Measurements from ENCODE around the gene RARS2. TPM values are rescaled to one million over a fixed set of nuclear protein-coding genes. Genes with fewer than 3 reads are reported as not detected.

RARS2 gene
- total RNA-seq, 2 donors from 2014 or later, result 49.7 to 57.0 TPM

DNA sequence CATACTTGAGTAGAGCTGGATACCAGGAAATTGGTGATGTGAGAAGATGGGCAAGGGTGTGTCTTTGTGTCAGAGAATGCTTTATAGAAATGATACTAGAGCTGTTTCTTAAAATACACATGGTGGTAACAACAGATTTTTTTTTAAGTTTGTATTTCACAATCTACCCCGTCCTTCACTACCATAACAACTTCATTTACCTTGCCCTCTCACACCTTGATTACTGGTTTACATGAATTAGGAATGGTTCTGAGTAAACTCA lies 45.4 kb downstream of the RARS2 start:
- Mint-ChIP-seq H3K9me3 (peaks cover 11% of the 10 kb centered on the region), H3K27me3 (ENCODE audit: insufficient read depth) (no peaks in the 10 kb centered on the region), H3K27ac (no peak overlapping the region), H3K36me3 (ENCODE audit: low read depth) (peaks cover 69% of the 10 kb centered on the region), H3K4me1 (no peaks in the 10 kb centered on the region), H3K4me3 (no peak overlapping the region)
- Histone ChIP-seq H3K27ac (ENCODE audit: low read depth, low read length) (no peak overlapping the region), H3K9ac (ENCODE audit: extremely low read depth, low read length, poor library complexity, severe bottlenecking) (no peak overlapping the region), H3K4me3 (ENCODE audit: low read length) (no peak overlapping the region), H3K4me1 (ENCODE audit: control insufficient read depth, insufficient read depth, low read length) (no peaks in the 10 kb centered on the region), H3K36me3 (ENCODE audit: control insufficient read depth, insufficient read depth, low read length) (peaks cover 82% of the 10 kb centered on the region), H3K27me3 (ENCODE audit: control insufficient read depth, insufficient read depth, low read length, poor library complexity, severe bottlenecking) (no peaks in the 10 kb centered on the region), H3K9me3 (ENCODE audit: control insufficient read depth, low read length) (peaks cover 28% of the 10 kb centered on the region)
- WGBS, 2 experiments (ENCODE audit: insufficient coverage in 1 of 2, insufficient read length in 1 of 2), result no CpG with 5 or more reads among the region's 1 CpG
- no peak for DNase-seq
- TF ChIP-seq, protein P1, sequence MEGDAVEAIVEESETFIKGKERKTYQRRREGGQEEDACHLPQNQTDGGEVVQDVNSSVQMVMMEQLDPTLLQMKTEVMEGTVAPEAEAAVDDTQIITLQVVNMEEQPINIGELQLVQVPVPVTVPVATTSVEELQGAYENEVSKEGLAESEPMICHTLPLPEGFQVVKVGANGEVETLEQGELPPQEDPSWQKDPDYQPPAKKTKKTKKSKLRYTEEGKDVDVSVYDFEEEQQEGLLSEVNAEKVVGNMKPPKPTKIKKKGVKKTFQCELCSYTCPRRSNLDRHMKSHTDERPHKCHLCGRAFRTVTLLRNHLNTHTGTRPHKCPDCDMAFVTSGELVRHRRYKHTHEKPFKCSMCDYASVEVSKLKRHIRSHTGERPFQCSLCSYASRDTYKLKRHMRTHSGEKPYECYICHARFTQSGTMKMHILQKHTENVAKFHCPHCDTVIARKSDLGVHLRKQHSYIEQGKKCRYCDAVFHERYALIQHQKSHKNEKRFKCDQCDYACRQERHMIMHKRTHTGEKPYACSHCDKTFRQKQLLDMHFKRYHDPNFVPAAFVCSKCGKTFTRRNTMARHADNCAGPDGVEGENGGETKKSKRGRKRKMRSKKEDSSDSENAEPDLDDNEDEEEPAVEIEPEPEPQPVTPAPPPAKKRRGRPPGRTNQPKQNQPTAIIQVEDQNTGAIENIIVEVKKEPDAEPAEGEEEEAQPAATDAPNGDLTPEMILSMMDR (conservative IDR thresholded peaks at IDR 0.05), result no peak

- H3K27ac ChIP-seq (ENCODE audit: low read depth, low read length), result no peak overlapping the region
- no peak for DNase-seq
- no peak overlapping the region for H3K9ac ChIP-seq (ENCODE audit: extremely low read depth, low read length, poor library complexity, severe bottlenecking)
- TF ChIP-seq, protein P1 (conservative IDR thresholded peaks at IDR 0.05), result no peak
- no peaks in the 10 kb centered on the region for H3K4me1 ChIP-seq (ENCODE audit: control insufficient read depth, insufficient read depth, low read length)
- no peaks in the 10 kb centered on the region for H3K4me1 Mint-ChIP-seq
- 91 to 92% methylated on average over 1 to 4 of the region's 4 CpGs for WGBS, 2 experiments (ENCODE audit: insufficient coverage in 1 of 2, insufficient read length in 1 of 2)
- peaks cover 84% of the 10 kb centered on the region for H3K36me3 ChIP-seq (ENCODE audit: control insufficient read depth, insufficient read depth, low read length)
- no peak overlapping the region for H3K4me3 Mint-ChIP-seq
- H3K4me3 ChIP-seq (ENCODE audit: low read length), result no peak overlapping the region
- H3K9me3 Mint-ChIP-seq, result peaks cover 14% of the 10 kb centered on the region
- no peaks in the 10 kb centered on the region for H3K27me3 Mint-ChIP-seq (ENCODE audit: insufficient read depth)
- no peaks in the 10 kb centered on the region for H3K27me3 ChIP-seq (ENCODE audit: control insufficient read depth, insufficient read depth, low read length, poor library complexity, severe bottlenecking)
- no peak overlapping the region for H3K27ac Mint-ChIP-seq
- peaks cover 72% of the 10 kb centered on the region for H3K36me3 Mint-ChIP-seq (ENCODE audit: low read depth)
- peaks cover 32% of the 10 kb centered on the region for H3K9me3 ChIP-seq (ENCODE audit: control insufficient read depth, low read length)
Measured at GRCh38 chr6:87543696-87544473, 45.9 kb downstream of the RARS2 start.

DNA sequence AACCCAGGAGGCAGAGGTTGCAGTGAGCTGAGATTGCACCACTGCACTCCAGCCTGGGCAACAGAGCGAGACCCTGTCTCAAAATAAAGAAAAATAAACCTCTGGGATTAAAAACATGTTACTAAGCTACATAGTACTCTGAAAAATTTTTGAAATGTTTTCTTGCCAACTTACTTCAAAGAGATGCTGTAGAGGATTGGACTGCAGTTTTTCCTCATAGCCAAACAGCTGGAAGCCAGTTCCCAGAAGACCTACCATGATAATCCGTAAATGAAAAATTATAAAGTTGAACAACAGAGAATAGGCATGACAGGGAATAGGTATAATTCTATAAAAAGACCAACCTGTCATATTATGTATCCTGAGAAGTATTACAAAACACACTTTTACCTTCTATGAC lies 48.0 kb downstream of the RARS2 start:
- H3K4me3 ChIP-seq (ENCODE audit: low read length), result no peak overlapping the region
- H3K4me1 ChIP-seq (ENCODE audit: control insufficient read depth, insufficient read depth, low read length), result no peaks in the 10 kb centered on the region
- TF ChIP-seq, protein P1 (conservative IDR thresholded peaks at IDR 0.05), result no peak
- Mint-ChIP-seq H3K27ac (no peak overlapping the region), H3K27me3 (ENCODE audit: insufficient read depth) (no peaks in the 10 kb centered on the region), H3K9me3 (peaks cover 14% of the 10 kb centered on the region), H3K36me3 (ENCODE audit: low read depth) (peaks cover 74% of the 10 kb centered on the region), H3K4me3 (no peak overlapping the region), H3K4me1 (no peaks in the 10 kb centered on the region)
- peaks cover 85% of the 10 kb centered on the region for H3K36me3 ChIP-seq (ENCODE audit: control insufficient read depth, insufficient read depth, low read length)
- H3K27me3 ChIP-seq (ENCODE audit: control insufficient read depth, insufficient read depth, low read length, poor library complexity, severe bottlenecking), result no peaks in the 10 kb centered on the region
- H3K9me3 ChIP-seq (ENCODE audit: control insufficient read depth, low read length), result peaks cover 32% of the 10 kb centered on the region
- H3K9ac ChIP-seq (ENCODE audit: extremely low read depth, low read length, poor library complexity, severe bottlenecking), result no peak overlapping the region
- no peak overlapping the region for H3K27ac ChIP-seq (ENCODE audit: low read depth, low read length)
- DNase-seq, result no peak
- 100% methylated on average over 1 of the region's 2 CpGs; no CpG with 5 or more reads in 1 of the 2 experiments for WGBS, 2 experiments (ENCODE audit: insufficient coverage in 1 of 2, insufficient read length in 1 of 2)

All from endodermal cell (in vitro differentiated cells).